Caco-2 (cell line): ENCODE results near the gene UBE2D3. TPM values are rescaled to one million over a fixed set of nuclear protein-coding genes. Genes with fewer than 3 reads are reported as not detected.

Experiments
- BruUV-seq: library from RNA; stranded (reverse); fragments of 400-500 nt; replicated peaks from 2 replicates; lab custom pipeline; 2021; lab: Mats Ljungman, UMichigan
- CTCF ChIA-PET: fragments of 300-600 bp; sonication (Branson Sonifier 250); formaldehyde crosslinking; loops from one replicate; lab custom pipeline; 2022; ENCODE audit warnings: antibody characterized with exemption; lab: Charles Lee
- POLR2A ChIA-PET: fragments of 300-600 bp; sonication (Branson Sonifier 250); formaldehyde crosslinking; loops from one replicate; lab custom pipeline; 2022; ENCODE audit warnings: antibody characterized with exemption; lab: Charles Lee
- DNase-seq, 2 experiments: peaks; one replicate each; pipeline versions ENCODE4 v3.0.0 to v3.0.0-alpha.2; 2020 to 2022
- H3K27me3 ChIP-seq: replicated peaks from 2 replicates; pipeline ENCODE4 v1.6.0; 2011; ENCODE audit warnings: low read length; ENCODE audit not compliant: control insufficient read depth, insufficient read depth
- H3K36me3 ChIP-seq: 2 replicates; pipeline ENCODE4 v1.5.1; 2011; ENCODE audit warnings: low read length; ENCODE audit not compliant: control insufficient read depth, insufficient read depth
- H3K4me1 ChIP-seq: fragments of 250-450 bp; sonication (Bioruptor Pico); 2 replicates; pipeline ENCODE4 v1.5.1; 2020; ENCODE audit warnings: mild to moderate bottlenecking
- H3K4me3 ChIP-seq: 2 replicates; pipeline ENCODE4 v1.5.1; 2011; ENCODE audit warnings: low read depth, mild to moderate bottlenecking, control low read depth, low read length
- H3K9me3 ChIP-seq: fragments of 250-450 bp; sonication (Bioruptor Pico); 2 replicates; pipeline ENCODE4 v1.5.1; 2020; ENCODE audit warnings: mild to moderate bottlenecking, moderate library complexity
- H3K27ac Mint-ChIP-seq: one replicate; pipeline ENCODE4 v1.8.0; 2022; ENCODE audit warnings: mixed read lengths; ENCODE audit not compliant: unreplicated experiment
- H3K27me3 Mint-ChIP-seq: one replicate; pipeline ENCODE4 v1.8.0; 2022; ENCODE audit warnings: mixed read lengths; ENCODE audit not compliant: insufficient read depth, unreplicated experiment
- H3K36me3 Mint-ChIP-seq: one replicate; pipeline ENCODE4 v1.8.0; 2022; ENCODE audit warnings: mild to moderate bottlenecking, mixed read lengths; ENCODE audit not compliant: insufficient read depth, unreplicated experiment
- H3K4me1 Mint-ChIP-seq: one replicate; pipeline ENCODE4 v1.8.0; 2022; ENCODE audit warnings: low read depth, mixed read lengths; ENCODE audit not compliant: unreplicated experiment
- H3K4me3 Mint-ChIP-seq: one replicate; pipeline ENCODE4 v1.8.0; 2022; ENCODE audit warnings: mild to moderate bottlenecking, moderate library complexity, mixed read lengths; ENCODE audit not compliant: unreplicated experiment
- H3K9me3 Mint-ChIP-seq: one replicate; pipeline ENCODE4 v1.8.0; 2022; ENCODE audit warnings: mixed read lengths; ENCODE audit not compliant: unreplicated experiment
- intact Hi-C: fragments of 100-400 bp; cut with micrococcal nuclease; formaldehyde crosslinking; loops from one replicate; pipeline ENCODE4 v1.10.0; 2022; ENCODE audit not compliant: unreplicated experiment
- total RNA-seq: library from RNA; stranded (reverse); gene quantifications from 2 replicates; pipeline ENCODE4 v1.2.3, GENCODE V29; 2022
- TF ChIP-seq, protein P1 (sequence below), 2 experiments: fragments of 200-600 bp in 1 of 2; IDR thresholded peaks; 1 replicate in 1 of 2; 2 replicates in 1 of 2; pipeline versions ENCODE4 v1.5.1 to v1.8.0; 2011 to 2022; ENCODE audit warnings: antibody characterized with exemption in 1 of 2, control low read depth in 1 of 2, inconsistent platforms in 1 of 2, low read depth in 1 of 2, low read length in 1 of 2, mild to moderate bottlenecking in 1 of 2, moderate library complexity in 1 of 2; ENCODE audit not compliant: insufficient read depth in 1 of 2, severe bottlenecking in 1 of 2, unreplicated experiment in 1 of 2

The UBE2D3 gene
- total RNA-seq, 1 experiment from 2014 or later = 305 TPM

DNA sequence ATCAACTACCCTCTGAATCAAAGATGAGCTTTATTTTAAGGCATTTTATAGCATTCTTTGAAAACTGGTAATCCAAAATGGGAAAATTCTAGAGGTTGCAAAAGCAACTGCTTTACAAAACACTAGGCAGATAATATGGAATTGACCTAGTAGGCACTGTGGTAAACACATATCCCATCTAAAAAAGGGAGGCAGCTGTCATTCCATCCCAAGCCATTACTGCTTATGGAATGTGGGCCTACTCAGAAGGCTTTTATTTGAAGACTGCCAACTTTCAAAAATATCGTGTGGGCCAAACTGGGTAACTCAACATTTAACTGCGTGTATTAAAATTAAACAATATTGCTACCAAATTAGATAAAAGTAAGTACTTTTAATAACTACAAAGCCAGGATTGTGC lies 19.3 kb downstream of the UBE2D3 start:
- no peaks in the 10 kb centered on the region; the same call in 1 of the 2 replicates for H3K36me3 ChIP-seq
- Mint-ChIP-seq H3K9me3 (no peaks in the 10 kb centered on the region), H3K36me3 (peaks cover 88% of the 10 kb centered on the region), H3K27ac (no peak overlapping the region), H3K4me1 (peaks cover 22% of the 10 kb centered on the region), H3K4me3 (no peak overlapping the region), H3K27me3 (no peaks in the 10 kb centered on the region)
- CTCF ChIA-PET = interaction anchor here (0.7 kb wide), 1 partner anchor 20 kb away, joined by 4 read pairs; no protein-coding TSS in a partner anchor
- BruUV-seq = no TSS peak
- POLR2A ChIA-PET = interaction anchor here (0.8 kb wide), 1 partner anchor 27 kb away, joined by 3 read pairs; no protein-coding TSS in a partner anchor
- H3K9me3 ChIP-seq = no peaks in the 10 kb centered on the region
- no peak overlapping the region for H3K4me3 ChIP-seq
- no peaks in the 10 kb centered on the region for H3K27me3 ChIP-seq
- intact Hi-C loops = loop anchor here (5.0 kb wide), 1 partner anchor 186 kb away; no protein-coding TSS in a partner anchor
- no peak for DNase-seq
- TF ChIP-seq, protein P1, sequence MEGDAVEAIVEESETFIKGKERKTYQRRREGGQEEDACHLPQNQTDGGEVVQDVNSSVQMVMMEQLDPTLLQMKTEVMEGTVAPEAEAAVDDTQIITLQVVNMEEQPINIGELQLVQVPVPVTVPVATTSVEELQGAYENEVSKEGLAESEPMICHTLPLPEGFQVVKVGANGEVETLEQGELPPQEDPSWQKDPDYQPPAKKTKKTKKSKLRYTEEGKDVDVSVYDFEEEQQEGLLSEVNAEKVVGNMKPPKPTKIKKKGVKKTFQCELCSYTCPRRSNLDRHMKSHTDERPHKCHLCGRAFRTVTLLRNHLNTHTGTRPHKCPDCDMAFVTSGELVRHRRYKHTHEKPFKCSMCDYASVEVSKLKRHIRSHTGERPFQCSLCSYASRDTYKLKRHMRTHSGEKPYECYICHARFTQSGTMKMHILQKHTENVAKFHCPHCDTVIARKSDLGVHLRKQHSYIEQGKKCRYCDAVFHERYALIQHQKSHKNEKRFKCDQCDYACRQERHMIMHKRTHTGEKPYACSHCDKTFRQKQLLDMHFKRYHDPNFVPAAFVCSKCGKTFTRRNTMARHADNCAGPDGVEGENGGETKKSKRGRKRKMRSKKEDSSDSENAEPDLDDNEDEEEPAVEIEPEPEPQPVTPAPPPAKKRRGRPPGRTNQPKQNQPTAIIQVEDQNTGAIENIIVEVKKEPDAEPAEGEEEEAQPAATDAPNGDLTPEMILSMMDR (IDR thresholded peaks at IDR 0.05; ENCODE audit: insufficient read depth in 1 of 2, low read depth in 1 of 2, low read length in 1 of 2, severe bottlenecking in 1 of 2, unreplicated experiment in 1 of 2) = no peak
- H3K4me1 ChIP-seq = no peaks in the 10 kb centered on the region; the same call in 1 of the 2 replicates

DNA sequence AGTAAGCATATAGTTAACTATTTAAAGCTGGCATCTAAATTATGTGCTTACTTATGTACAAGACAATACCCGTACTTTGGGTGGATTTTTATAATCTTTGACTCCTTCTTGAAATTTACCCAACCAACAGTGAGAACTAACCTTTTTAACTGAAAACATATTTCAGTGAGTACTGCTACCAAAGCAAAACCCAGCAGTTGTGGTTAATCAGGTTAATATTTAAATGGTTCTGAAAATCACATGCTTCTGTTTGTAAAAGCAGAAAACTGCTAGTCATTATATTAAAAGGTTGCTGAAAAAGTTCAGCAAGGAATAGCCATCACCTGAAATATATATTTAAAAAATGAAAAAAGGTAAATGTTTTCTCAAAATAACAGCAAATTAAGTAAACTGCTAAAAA lies 20.0 kb downstream of the UBE2D3 start:
- Mint-ChIP-seq H3K4me1 (peaks cover 24% of the 10 kb centered on the region), H3K27me3 (no peaks in the 10 kb centered on the region), H3K4me3 (no peak overlapping the region), H3K36me3 (peaks cover 90% of the 10 kb centered on the region), H3K27ac (no peak overlapping the region), H3K9me3 (no peaks in the 10 kb centered on the region)
- TF ChIP-seq, protein P1 (IDR thresholded peaks at IDR 0.05; ENCODE audit: insufficient read depth in 1 of 2, low read depth in 1 of 2, low read length in 1 of 2, severe bottlenecking in 1 of 2, unreplicated experiment in 1 of 2) = no peak
- H3K4me1 ChIP-seq = no peaks in the 10 kb centered on the region; the same call in 1 of the 2 replicates
- POLR2A ChIA-PET = interaction anchor here (0.8 kb wide), 1 partner anchor 27 kb away, joined by 3 read pairs; no protein-coding TSS in a partner anchor
- intact Hi-C loops = loop anchor here (5.0 kb wide), 1 partner anchor 185 kb away; no protein-coding TSS in a partner anchor
- H3K36me3 ChIP-seq = no peaks in the 10 kb centered on the region; the same call in 1 of the 2 replicates
- H3K27me3 ChIP-seq = no peaks in the 10 kb centered on the region
- CTCF ChIA-PET = interaction anchor here (0.7 kb wide), 1 partner anchor 21 kb away, joined by 4 read pairs; no protein-coding TSS in a partner anchor
- H3K9me3 ChIP-seq = no peaks in the 10 kb centered on the region
- no peak for DNase-seq
- H3K4me3 ChIP-seq = no peak overlapping the region
- BruUV-seq = no TSS peak

DNA sequence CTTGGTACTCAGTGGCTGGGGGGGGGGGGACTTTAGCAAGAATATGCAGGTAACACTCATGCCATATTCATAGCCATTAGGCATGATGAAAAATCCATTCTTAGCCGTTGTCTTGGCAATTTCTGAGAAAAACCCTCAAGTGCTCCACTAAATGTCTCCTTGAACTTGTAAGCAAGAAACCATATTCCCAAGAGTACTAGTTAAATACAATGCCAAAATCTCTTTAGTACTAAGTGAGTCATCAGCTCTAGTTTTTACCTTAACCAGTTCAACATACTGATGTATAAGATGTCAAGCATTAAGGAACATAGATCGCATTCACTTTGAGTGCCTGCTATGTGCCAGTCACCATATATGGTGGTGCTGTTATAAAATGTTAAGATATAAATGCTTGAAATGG lies 27.5 kb downstream of the UBE2D3 start:
- TF ChIP-seq, protein P1 (IDR thresholded peaks at IDR 0.05; ENCODE audit: insufficient read depth in 1 of 2, low read depth in 1 of 2, low read length in 1 of 2, severe bottlenecking in 1 of 2, unreplicated experiment in 1 of 2) = no peak
- no peak for DNase-seq
- H3K27me3 Mint-ChIP-seq = no peaks in the 10 kb centered on the region
- Histone ChIP-seq H3K9me3 (no peaks in the 10 kb centered on the region), H3K4me1 (no peaks in the 10 kb centered on the region), H3K27me3 (no peaks in the 10 kb centered on the region), H3K4me3 (no peak overlapping the region), H3K36me3 (0 out of 2 replicates have a peak, but pooled peaks cover 1% of the 10 kb centered on the region)
- intact Hi-C loops = no loop called here
- H3K27ac Mint-ChIP-seq = no peak overlapping the region
- H3K9me3 Mint-ChIP-seq = no peaks in the 10 kb centered on the region
- H3K4me3 Mint-ChIP-seq = no peak overlapping the region
- ChIA-PET CTCF (no interaction called here), POLR2A (no interaction called here)
- peaks cover 77% of the 10 kb centered on the region for H3K36me3 Mint-ChIP-seq
- BruUV-seq = no TSS peak
- peaks cover 10% of the 10 kb centered on the region for H3K4me1 Mint-ChIP-seq
